HG03521 (cell line): Measurements from ENCODE around the gene FRYL.

Experiments
- ATAC-seq: cut with Tn5 transposase; IDR thresholded peaks from one replicate; pipeline ENCODE4 v1.9.1; 2021; ENCODE audit warnings: mild to moderate bottlenecking, moderate library complexity; ENCODE audit not compliant: unreplicated experiment

Gene FRYL

GRCh38 chr4:48634688-48635308 lies 145.3 kb downstream of the FRYL start:
- ATAC-seq = no peak

DNA sequence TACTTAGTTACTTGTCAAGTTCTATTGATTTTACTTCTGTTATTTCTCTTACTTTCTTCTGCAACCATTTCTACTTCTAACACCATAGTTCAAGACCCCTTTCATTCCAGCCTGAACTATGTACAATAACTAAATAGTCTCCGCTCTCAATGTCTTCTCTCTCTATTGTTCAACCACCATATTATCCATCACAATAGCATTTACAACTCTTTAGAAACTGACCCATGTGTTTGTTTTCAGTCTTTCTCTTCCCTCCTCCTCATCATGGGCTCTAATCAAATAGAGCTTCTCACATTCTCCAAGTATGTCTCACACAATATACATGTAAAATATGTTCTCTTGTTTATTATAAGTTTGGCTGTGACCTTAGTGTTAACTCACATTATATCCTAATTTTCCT lies 146.4 kb downstream of the FRYL start:
- ATAC-seq = no peak

DNA sequence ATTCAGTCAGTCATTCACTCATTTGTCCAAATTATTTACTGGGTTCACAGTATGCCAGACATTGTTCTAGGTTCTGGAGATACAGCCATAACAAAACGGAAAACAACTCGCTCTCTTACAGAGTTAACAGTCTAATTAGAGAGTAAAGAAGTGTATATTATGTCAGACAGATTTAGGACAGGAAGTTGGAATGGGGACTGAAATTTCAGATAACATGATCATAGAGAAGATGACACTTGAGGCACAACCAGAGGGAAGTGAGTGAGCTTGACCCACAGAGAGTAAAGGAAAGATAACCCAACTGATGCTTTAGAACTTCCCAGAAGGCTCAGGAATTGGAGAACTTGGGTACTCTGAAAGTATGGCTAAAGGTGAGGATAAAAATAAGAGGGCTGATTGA lies 150.6 kb downstream of the FRYL start:
- ATAC-seq = no peak

- no peak for ATAC-seq
These were observed 156.8 kb downstream of the FRYL start for GRCh38 chr4:48623182-48623780.

DNA sequence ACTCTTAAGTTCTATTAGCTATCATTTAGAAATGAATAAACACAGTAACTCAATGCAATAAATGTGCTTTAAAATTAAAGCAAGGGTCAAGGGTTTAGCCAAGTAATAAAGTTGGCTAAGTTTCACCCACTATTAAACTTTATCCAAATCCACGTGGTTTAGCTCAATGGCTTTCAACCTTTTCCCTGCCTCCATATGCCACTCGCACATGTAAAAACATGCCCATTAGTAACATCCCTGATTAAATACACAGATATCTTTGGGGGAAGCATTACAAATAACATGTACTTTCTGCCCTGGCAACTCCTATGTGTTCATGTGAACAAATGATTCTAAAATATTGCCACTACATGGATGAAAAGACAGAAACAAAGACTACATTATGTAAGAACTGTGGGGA lies 159.2 kb downstream of the FRYL start:
- no peak for ATAC-seq

- no peak for ATAC-seq
These were observed 160.0 kb downstream of the FRYL start for GRCh38 chr4:48620093-48620492.

GRCh38 chr4:48604527-48604926 lies 175.6 kb downstream of the FRYL start:
- no peak for ATAC-seq

GRCh38 chr4:48604041-48604440 lies 176.0 kb downstream of the FRYL start:
- ATAC-seq = no peak

DNA sequence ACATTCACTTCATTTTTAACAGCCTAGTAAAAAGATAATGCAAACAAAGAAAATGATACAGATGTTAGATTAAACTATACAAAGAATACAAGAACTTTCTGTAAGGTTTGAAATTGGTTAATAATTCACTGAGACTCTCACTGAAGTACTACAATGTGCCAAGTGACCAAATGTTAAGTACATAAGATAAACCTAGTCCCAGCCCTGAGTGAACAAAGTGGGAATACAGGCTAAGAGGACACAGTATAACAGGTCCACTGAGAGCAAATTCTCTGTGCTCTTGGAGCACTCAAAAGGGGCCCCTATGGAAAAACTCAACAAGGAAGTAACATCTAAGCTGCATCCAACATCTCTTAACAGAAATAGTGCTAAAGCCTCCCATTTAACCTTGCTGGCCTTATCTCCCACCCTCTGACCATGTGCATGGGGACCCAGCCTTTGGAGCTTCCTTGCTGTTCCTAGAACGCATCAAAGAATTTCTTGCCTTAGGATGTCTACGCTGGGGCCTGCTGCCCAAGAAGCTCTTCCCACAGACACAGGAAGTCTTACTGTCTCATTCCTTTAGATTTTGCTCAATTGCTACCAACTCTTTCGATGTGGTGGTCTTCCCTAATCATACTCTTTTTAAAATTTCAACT lies 176.6 kb downstream of the FRYL start:
- ATAC-seq = no peak

DNA sequence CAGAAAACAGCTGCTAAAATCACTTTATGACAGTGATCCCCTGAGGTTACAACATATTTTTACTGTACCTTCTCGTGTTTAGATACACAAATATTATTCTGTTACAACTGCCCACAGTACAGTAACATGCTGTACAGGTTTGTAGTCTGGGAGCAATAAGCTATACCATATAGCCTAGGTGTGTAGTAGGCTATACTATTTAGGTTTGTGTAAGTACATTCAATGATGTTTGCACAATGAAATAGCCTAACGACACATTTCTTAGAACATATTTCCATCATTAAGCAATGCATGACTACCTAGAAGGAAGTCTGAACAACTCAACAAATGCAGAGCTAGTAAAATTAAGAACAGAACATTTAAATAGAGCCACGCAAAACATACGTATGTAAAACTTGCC lies 177.3 kb downstream of the FRYL start:
- no peak for ATAC-seq

- ATAC-seq = no peak
These were observed 177.9 kb downstream of the FRYL start for GRCh38 chr4:48602222-48602621.

GRCh38 chr4:48596336-48596735 lies 183.7 kb downstream of the FRYL start:
- no peak for ATAC-seq

DNA sequence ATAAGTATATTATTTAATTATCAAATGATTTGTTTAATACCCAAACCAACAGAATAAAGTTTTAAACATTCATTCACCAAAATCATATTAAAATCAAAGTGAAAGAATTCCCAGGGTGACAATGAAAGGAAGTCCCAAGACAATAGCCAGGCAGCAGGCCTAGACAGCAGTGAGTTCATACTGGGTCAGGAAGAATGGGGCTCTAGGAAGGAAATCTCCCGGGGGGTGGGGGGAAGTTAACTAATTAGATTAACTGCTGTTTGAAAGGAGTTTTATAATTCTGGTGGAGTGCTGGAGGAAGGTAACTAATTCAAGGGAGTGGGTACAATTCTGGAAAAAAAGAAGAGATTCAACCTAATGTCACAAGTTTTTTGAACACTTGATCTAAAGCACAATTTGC lies 185.9 kb downstream of the FRYL start:
- no peak for ATAC-seq

GRCh38 chr4:48591372-48591771 lies 188.7 kb downstream of the FRYL start:
- ATAC-seq = no peak

DNA sequence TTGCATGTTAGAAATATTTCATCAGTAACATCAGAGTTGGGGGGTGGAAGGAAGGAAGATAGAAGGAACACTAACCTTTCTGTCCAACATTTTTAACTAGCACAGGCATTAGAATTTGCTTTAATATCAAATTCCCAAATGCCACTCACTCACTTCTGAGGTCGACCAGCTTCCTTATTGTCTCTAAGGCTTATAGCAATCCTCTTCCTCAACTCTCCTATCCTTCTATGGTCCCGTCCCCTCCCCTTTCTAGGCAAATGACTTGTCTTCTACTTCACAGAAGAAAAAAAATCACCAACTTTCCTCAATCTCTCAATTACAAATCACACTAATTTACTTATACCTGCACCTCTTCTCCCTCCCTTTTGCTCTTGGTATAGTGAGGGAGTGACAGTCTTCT lies 189.2 kb downstream of the FRYL start:
- ATAC-seq = no peak

DNA sequence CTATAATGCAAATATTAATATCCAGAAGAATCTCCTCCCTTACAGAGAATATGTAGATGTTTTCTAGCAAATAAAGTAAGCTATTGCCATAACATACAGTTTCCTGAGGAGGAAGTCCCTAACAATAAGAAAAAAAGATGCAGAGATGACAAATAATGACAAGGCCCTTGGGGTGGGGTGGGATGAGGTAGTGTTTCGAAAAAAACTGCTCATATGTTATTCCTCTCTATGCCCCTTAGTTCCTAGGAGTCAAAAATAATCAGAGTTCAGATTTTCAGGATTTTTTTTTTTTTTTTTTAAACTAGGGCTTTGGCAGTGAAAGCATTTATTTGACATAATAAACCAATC lies 191.0 kb downstream of the FRYL start:
- ATAC-seq = no peak

DNA sequence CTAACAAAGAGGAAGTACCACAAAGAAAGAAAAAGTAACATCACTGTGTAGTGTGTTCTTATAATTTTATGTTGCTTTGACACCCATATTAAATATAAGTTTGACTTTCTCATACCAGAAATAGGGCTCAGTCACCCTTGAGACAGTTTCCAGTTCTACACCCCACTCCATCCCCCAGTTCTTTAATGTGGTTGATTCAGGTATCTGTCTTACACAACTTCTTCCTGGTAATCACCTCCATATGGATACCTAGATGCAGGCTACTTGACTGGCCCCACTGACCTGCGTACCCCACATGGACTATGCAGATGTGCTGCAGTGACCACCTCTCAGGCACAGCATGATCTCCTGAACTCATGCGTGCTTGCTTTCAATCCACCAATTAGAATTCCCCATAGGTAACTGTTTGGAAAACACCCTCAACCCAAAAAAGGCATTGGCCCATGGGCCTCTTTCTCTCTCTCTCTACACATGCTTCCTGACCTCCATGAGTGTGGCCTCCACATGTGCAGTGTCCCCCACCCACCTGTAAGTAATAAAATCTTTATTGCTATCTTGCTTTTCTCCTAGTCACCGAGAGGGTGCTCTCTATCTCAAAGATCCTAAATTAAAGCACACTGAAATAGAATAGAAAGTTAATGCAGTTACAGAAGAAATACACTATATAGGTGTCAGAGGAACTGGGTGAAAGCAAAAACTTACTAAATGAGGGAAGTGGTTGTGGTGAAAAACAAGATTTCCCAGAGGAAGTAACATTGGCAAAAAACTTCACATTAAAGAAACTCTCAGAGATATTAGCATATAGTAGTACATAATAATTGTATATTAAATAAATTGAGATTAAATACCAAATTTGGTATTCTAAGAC lies 191.6 kb downstream of the FRYL start:
- no peak for ATAC-seq

DNA sequence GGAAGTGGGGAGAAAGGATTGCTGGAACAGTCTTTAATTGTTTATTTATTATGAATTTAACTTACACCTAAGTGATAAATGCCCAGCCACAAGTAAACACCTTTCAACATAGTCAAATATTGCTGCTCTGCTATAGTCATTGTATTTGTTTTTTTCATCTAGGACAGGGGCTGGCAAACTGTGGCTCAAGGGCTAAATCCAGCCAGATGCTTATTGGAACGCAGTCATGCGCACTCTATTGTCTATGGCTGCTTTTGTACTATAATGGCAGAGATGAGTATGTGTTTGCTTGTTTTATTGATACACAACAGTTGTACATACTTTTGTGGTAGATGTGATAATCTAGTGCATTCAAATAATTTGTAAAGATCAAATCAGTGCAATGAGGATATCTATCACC lies 194.7 kb downstream of the FRYL start:
- no peak for ATAC-seq

DNA sequence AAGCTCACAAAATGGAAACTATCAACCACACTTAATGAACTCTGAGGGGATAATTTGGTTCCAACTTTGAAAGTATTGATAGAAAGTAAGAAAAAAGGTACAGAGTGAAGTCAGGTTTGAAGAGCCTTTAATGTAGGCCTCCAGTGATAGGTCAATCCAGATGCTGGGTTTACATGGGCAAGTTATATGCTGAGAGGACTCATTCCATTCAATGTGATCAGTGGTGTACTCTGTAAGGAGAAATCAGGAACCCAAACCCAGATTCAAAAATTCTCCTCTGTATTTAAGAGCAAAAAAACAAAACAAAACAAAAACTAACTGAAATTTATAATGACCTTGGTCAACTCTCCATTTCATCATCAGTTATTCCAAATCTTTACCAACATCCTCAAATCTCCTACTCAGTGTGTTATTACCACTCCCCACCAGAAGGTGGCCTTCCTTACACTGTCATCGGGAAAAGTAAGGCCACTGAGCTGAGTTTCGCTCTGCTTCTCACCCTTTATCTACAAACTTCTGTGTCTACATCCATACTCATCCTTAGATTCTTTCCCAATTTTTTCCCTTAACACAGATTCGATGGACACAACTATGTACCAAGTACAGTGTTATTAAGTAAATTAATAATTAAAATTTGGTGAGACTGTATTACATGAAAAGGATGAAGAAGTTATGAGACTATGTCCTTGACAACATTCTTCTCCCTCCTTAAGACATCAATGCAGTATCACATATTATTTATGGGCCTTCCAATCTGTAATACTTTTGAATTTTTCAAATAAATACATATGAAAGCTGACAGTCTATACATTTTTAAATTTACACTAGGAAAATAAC lies 201.7 kb downstream of the FRYL start:
- peak; percentile 66 for ATAC-seq

DNA sequence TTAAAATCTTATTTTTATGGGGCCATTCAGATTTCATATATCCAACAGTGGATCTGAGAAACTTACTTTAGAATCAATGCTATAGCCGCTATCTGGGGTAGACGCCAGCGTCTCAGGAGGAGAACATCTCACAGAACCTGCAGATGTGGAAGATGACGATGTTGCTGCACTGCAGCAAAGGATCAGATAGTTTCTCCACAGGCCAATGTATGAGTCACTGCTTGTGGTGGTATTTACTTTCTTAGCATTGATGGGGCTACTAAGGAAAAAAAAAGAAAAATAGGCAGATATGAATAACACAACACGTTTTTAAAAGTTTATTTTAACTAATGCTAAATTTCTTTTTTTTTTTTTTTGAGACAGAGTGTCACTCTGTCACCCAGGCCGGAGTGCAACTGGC lies 204.1 kb downstream of the FRYL start:
- ATAC-seq = no peak

- no peak for ATAC-seq
These were observed 208.6 kb downstream of the FRYL start for GRCh38 chr4:48571471-48571870.
